ENCODE results near the gene FREM3.

FREM3 gene

DNA sequence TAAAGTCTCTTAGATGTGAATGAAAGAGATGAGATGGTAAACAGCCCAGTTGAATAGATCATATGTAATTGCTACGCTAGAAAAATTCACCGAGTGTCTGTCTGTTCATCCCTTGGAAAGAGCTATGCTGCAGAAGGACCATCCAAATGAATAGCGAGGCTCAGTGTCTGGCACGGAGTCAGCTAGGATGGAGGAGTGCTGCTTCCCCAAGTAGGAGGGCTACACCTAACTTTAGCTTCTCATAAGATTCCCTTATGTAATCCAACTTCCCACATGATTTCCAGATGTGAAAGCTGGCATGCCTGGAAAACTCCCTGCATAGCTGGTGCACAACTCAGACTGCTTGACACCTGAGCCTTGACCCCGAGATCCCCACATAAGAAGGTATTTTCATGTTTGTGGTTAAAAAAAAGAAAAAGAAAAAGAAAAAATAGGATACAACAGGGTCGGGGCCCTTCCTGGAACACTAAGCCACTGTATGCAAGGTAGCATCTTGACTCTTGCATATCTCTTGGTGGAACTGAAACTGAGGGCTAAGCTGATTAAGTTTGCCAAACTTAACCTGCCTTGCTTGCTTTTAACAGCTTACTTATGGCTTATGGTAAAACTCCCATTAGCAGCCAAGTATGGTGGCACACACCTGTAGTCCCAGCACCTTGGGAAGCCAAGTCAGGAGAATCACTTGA lies 82.3 kb downstream of the FREM3 start:
- H3K9ac ChIP-seq (ENCODE audit: insufficient read length, low read depth) = no peak overlapping the region
- TF ChIP-seq YY1 (IDR thresholded peaks at IDR 0.05; ENCODE audit: insufficient read depth, insufficient read length) (no peak), ZNF274 (IDR thresholded peaks at IDR 0.05; ENCODE audit: low read depth, low read length) (no peak), SUZ12 (IDR thresholded peaks at IDR 0.05; ENCODE audit: extremely low read depth, insufficient read depth, insufficient read length) (no peak)
- no peaks in the 10 kb centered on the region for H3K36me3 ChIP-seq (ENCODE audit: insufficient read depth, insufficient read length, low read length)
- H3K4me3 ChIP-seq (ENCODE audit: insufficient read length, low read depth) = no peak overlapping the region
- no peaks in the 10 kb centered on the region for H3K4me1 ChIP-seq (ENCODE audit: insufficient read depth, insufficient read length)
- H3K27me3 ChIP-seq (ENCODE audit: insufficient read depth, insufficient read length) = no peaks in the 10 kb centered on the region
- H3K9me3 ChIP-seq (ENCODE audit: insufficient read depth, low read length) = no peaks in the 10 kb centered on the region
- DNase-seq (ENCODE audit: low read depth, low spot score) = no peak

DNA sequence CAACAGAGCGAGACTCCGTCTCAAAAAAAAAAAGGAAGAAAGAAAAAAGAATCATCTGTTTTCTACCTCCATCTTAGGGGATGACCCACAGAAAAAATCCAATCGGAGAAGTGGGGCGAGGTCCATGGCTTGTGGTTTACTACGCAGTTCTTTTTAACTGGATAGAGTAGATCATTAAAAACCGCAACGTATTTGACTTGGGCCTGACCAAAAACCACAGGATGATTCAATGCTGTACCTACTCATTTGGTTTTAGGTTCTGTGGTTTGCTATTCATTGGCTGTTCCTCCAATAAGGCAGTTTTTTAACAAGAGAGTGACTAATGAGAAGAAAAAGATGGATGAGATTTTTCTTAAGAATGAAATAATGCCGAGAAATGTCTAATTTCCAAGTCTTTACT lies 83.7 kb downstream of the FREM3 start:
- no peak overlapping the region for H3K4me3 ChIP-seq (ENCODE audit: insufficient read length, low read depth)
- no peaks in the 10 kb centered on the region for H3K4me1 ChIP-seq (ENCODE audit: insufficient read depth, insufficient read length)
- no peak for TF ChIP-seq SUZ12 (IDR thresholded peaks at IDR 0.05; ENCODE audit: extremely low read depth, insufficient read depth, insufficient read length)
- TF ChIP-seq YY1 (IDR thresholded peaks at IDR 0.05; ENCODE audit: insufficient read depth, insufficient read length) = no peak
- no peak for TF ChIP-seq ZNF274 (IDR thresholded peaks at IDR 0.05; ENCODE audit: low read depth, low read length)
- no peak overlapping the region for H3K9ac ChIP-seq (ENCODE audit: insufficient read length, low read depth)
- no peaks in the 10 kb centered on the region for H3K36me3 ChIP-seq (ENCODE audit: insufficient read depth, insufficient read length, low read length)
- no peaks in the 10 kb centered on the region for H3K27me3 ChIP-seq (ENCODE audit: insufficient read depth, insufficient read length)
- no peak for DNase-seq (ENCODE audit: low read depth, low spot score)
- H3K9me3 ChIP-seq (ENCODE audit: insufficient read depth, low read length) = no peaks in the 10 kb centered on the region

DNA sequence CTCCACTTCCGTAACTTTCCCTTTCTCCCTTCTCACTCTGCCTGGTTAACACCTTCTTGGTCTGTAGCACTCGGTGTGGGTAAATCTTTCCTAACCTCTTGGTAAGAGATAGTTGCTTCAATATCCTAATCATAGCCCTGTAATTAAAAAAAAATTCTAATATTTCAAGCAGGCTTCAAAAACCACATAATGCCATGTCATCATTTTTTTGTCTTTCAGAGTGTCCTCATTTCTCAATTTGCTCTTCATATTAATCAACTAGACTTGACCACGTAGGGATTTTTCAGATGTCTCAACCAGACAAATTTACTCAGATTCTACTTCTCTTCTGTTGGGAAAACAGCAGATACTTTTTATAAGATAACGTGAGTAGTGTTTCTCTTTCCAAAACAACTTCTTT lies 91.0 kb downstream of the FREM3 start:
- no peaks in the 10 kb centered on the region for H3K36me3 ChIP-seq (ENCODE audit: insufficient read depth, insufficient read length, low read length)
- H3K9ac ChIP-seq (ENCODE audit: insufficient read length, low read depth) = no peak overlapping the region
- TF ChIP-seq SUZ12 (IDR thresholded peaks at IDR 0.05; ENCODE audit: extremely low read depth, insufficient read depth, insufficient read length) (no peak), YY1 (IDR thresholded peaks at IDR 0.05; ENCODE audit: insufficient read depth, insufficient read length) (no peak), ZNF274 (IDR thresholded peaks at IDR 0.05; ENCODE audit: low read depth, low read length) (no peak)
- no peak overlapping the region for H3K4me3 ChIP-seq (ENCODE audit: insufficient read length, low read depth)
- no peaks in the 10 kb centered on the region for H3K4me1 ChIP-seq (ENCODE audit: insufficient read depth, insufficient read length)
- no peaks in the 10 kb centered on the region for H3K27me3 ChIP-seq (ENCODE audit: insufficient read depth, insufficient read length)
- H3K9me3 ChIP-seq (ENCODE audit: insufficient read depth, low read length) = no peaks in the 10 kb centered on the region
- DNase-seq (ENCODE audit: low read depth, low spot score) = no peak

GRCh38 chr4:143606480-143606879 lies 94.0 kb downstream of the FREM3 start:
- TF ChIP-seq ZNF274 (IDR thresholded peaks at IDR 0.05; ENCODE audit: low read depth, low read length) (no peak), SUZ12 (IDR thresholded peaks at IDR 0.05; ENCODE audit: extremely low read depth, insufficient read depth, insufficient read length) (no peak), YY1 (IDR thresholded peaks at IDR 0.05; ENCODE audit: insufficient read depth, insufficient read length) (no peak)
- H3K9ac ChIP-seq (ENCODE audit: insufficient read length, low read depth) = no peak overlapping the region
- no peaks in the 10 kb centered on the region for H3K9me3 ChIP-seq (ENCODE audit: insufficient read depth, low read length)
- no peak for DNase-seq (ENCODE audit: low read depth, low spot score)
- H3K36me3 ChIP-seq (ENCODE audit: insufficient read depth, insufficient read length, low read length) = no peaks in the 10 kb centered on the region
- no peaks in the 10 kb centered on the region for H3K27me3 ChIP-seq (ENCODE audit: insufficient read depth, insufficient read length)
- H3K4me3 ChIP-seq (ENCODE audit: insufficient read length, low read depth) = no peak overlapping the region
- no peaks in the 10 kb centered on the region for H3K4me1 ChIP-seq (ENCODE audit: insufficient read depth, insufficient read length)

DNA sequence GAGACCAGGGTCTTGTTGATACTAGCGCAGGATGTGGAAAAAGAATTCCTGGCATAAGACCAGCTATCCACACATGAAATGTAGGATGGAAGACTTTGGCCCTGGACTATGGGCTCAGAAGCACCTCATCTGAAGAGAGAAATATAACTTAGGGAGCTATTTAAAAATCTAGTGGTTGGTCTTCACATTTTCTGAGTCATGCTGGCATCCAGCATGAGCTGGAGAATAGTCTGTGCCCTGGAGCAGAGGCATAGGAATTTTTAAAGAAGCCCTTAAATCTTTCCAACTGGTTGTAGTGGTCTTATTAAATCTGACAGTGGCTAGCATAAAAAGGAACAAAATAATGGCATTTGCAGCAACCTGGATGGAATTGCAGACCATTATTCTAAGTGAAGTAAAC lies 100.6 kb downstream of the FREM3 start:
- H3K9me3 ChIP-seq (ENCODE audit: insufficient read depth, low read length) = no peaks in the 10 kb centered on the region
- no peaks in the 10 kb centered on the region for H3K27me3 ChIP-seq (ENCODE audit: insufficient read depth, insufficient read length)
- no peak overlapping the region for H3K9ac ChIP-seq (ENCODE audit: insufficient read length, low read depth)
- TF ChIP-seq SUZ12 (IDR thresholded peaks at IDR 0.05; ENCODE audit: extremely low read depth, insufficient read depth, insufficient read length) = no peak
- no peak for TF ChIP-seq YY1 (IDR thresholded peaks at IDR 0.05; ENCODE audit: insufficient read depth, insufficient read length)
- TF ChIP-seq ZNF274 (IDR thresholded peaks at IDR 0.05; ENCODE audit: low read depth, low read length) = no peak
- H3K4me1 ChIP-seq (ENCODE audit: insufficient read depth, insufficient read length) = no peaks in the 10 kb centered on the region
- DNase-seq (ENCODE audit: low read depth, low spot score) = no peak
- H3K36me3 ChIP-seq (ENCODE audit: insufficient read depth, insufficient read length, low read length) = no peaks in the 10 kb centered on the region
- no peak overlapping the region for H3K4me3 ChIP-seq (ENCODE audit: insufficient read length, low read depth)

- Histone ChIP-seq H3K9me3 (ENCODE audit: insufficient read depth, low read length) (no peaks in the 10 kb centered on the region), H3K9ac (ENCODE audit: insufficient read length, low read depth) (no peak overlapping the region), H3K4me3 (ENCODE audit: insufficient read length, low read depth) (no peak overlapping the region), H3K4me1 (ENCODE audit: insufficient read depth, insufficient read length) (no peaks in the 10 kb centered on the region), H3K36me3 (ENCODE audit: insufficient read depth, insufficient read length, low read length) (no peaks in the 10 kb centered on the region), H3K27me3 (ENCODE audit: insufficient read depth, insufficient read length) (no peaks in the 10 kb centered on the region)
- DNase-seq (ENCODE audit: low read depth, low spot score) = no peak
- TF ChIP-seq SUZ12 (IDR thresholded peaks at IDR 0.05; ENCODE audit: extremely low read depth, insufficient read depth, insufficient read length) = no peak
- TF ChIP-seq YY1 (IDR thresholded peaks at IDR 0.05; ENCODE audit: insufficient read depth, insufficient read length) = no peak
- no peak for TF ChIP-seq ZNF274 (IDR thresholded peaks at IDR 0.05; ENCODE audit: low read depth, low read length)
Observed at GRCh38 chr4:143598816-143599215, 101.7 kb downstream of the FREM3 start.

- H3K4me1 ChIP-seq (ENCODE audit: insufficient read depth, insufficient read length) = no peaks in the 10 kb centered on the region
- H3K36me3 ChIP-seq (ENCODE audit: insufficient read depth, insufficient read length, low read length) = no peaks in the 10 kb centered on the region
- no peak for TF ChIP-seq SUZ12 (IDR thresholded peaks at IDR 0.05; ENCODE audit: extremely low read depth, insufficient read depth, insufficient read length)
- H3K9me3 ChIP-seq (ENCODE audit: insufficient read depth, low read length) = no peaks in the 10 kb centered on the region
- no peaks in the 10 kb centered on the region for H3K27me3 ChIP-seq (ENCODE audit: insufficient read depth, insufficient read length)
- DNase-seq (ENCODE audit: low read depth, low spot score) = no peak
- H3K9ac ChIP-seq (ENCODE audit: insufficient read length, low read depth) = no peak overlapping the region
- H3K4me3 ChIP-seq (ENCODE audit: insufficient read length, low read depth) = no peak overlapping the region
Observed at GRCh38 chr4:143597276-143597675, 103.2 kb downstream of the FREM3 start.
